NCI-H1092 treated with DMSO at 0.1 percent for 48 hours (cell line): ENCODE measurements around the gene GALNTL6.
"Not testable (repeated sequence)": the region's sequence is repeated elsewhere in the genome, so short reads cannot be mapped to it uniquely, and the experiment has no call there.

Experiments used
- DNase-seq: peaks from one replicate; lab custom pipeline; 2025; lab: John Stamatoyannopoulos, UW

GALNTL6 gene

DNA sequence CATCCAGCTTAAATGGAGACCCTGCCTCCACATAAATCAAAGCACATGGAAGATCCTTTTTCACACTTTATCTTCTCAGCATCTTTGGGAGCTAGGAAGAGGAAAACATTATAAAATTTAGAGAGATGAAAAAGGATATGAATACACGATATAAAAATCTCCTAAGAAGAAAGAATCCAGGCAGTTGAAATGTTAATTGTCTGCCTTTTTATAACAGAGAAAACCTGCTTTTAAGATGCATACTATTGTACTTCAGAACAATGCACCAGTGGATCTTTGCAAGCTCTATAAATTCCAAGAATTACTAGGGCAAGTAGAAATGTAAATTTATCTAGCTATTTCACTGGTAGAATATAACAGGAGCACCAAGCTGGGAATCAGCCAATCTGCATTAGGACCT, 1055.1 kb downstream of the GALNTL6 start:
- no peak for DNase-seq

DNA sequence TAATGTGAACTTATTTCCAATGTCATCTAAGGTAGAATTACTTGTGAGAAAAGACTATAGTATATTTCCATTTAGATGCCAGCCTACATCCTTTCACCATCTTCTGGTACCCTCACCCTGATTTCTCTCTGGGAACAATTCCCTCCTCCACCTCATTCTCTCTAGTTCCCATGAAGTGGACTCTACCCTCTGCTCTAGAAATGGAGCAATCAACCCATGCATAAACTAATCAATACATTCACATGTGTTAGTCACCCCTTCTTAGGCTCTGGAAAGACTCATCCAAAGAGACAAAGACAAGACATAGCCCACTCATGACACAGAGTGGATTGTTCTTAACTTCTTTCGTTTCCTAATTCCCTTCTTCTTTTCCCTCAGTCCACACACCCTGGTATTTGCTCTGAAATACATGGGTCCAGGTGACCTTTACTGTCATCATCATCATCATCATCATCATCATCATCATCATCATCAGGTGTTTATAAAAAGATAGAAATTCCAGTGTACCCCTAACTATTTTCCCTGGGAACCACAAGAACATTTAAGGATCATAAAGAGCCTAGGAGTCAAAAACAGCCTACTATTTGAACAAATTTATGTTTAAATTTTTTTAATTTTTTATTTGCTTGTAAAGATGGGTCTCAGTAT, 1056.5 kb downstream of the GALNTL6 start:
- DNase-seq = no peak

DNA sequence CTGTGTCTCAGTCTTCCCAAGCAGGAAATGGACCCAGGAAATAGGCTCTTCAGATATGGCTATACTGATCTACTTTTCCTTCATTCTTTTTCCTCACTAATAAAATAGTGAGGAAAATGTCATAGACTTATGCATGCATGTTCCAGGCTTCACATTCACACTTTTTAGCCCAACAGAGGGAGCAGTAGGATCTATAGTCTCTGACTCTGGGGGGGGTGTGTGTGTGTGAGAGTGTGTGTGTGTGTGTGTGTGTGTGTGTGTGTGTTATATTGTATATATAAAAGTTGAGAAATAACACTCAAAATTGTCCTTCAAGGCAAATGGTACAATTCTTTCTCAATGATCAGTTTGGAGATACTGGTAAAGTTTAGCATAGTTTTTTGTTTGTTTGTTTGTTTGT, 1058.2 kb downstream of the GALNTL6 start:
- DNase-seq = no peak

- no peak for DNase-seq
Measured at GRCh38 chr4:172874944-172875343, 1061.7 kb downstream of the GALNTL6 start.

GRCh38 chr4:172876394-172876793, 1063.2 kb downstream of the GALNTL6 start:
- no peak for DNase-seq

DNA sequence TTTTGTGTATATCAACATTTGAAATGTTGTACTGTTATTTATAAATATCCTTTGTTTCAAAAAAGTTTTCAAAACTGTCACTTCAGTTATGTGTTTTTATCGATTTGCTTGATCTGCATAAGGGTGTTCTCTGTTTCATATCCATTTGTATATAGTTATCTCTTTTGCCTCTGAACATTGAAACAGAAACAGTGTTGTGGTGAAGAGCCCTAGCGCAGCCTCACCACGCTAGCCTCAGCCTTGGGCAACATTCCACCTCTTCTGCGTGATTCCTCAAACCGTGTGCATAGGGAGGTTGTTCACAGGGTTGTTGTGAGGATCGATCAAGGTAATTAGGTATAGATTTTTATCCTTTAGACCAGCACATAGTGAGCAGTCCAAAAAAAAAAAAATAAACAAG, 1068.4 kb downstream of the GALNTL6 start:
- no peak for DNase-seq

- not testable (repeated sequence) for DNase-seq
Measured at GRCh38 chr4:172887358-172887757, 1074.2 kb downstream of the GALNTL6 start.

- no peak for DNase-seq
Measured at GRCh38 chr4:172887959-172888358, 1074.8 kb downstream of the GALNTL6 start.

- peak; percentile 0 for DNase-seq
Measured at GRCh38 chr4:172892300-172892699, 1079.1 kb downstream of the GALNTL6 start.

GRCh38 chr4:172895699-172896098, 1082.5 kb downstream of the GALNTL6 start:
- DNase-seq = no peak

GRCh38 chr4:172897046-172897445, 1083.8 kb downstream of the GALNTL6 start:
- no peak for DNase-seq

GRCh38 chr4:172898715-172899114, 1085.5 kb downstream of the GALNTL6 start:
- no peak for DNase-seq

- DNase-seq = no peak
Measured at GRCh38 chr4:172899861-172900260, 1086.7 kb downstream of the GALNTL6 start.

GRCh38 chr4:172900900-172901299, 1087.7 kb downstream of the GALNTL6 start:
- DNase-seq = no peak

DNA sequence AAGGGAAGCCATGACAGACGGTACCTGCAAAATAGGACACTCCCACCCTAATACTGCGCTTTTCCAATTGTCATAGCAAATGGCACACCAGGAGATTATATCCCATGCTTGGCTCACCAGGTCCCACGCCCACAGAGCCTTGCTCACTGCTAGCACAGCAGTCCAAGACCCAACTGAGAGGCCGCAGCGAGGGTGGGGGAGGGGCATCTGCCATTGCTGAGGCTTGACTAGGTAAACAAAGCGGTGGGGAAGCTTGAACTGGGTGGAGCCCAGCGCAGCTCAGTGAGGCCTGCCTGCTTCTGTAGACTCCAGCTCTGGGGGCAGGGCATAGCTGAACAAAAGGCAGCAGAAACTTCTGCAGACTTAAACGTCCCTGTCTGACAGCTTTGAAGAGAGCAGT, 1099.3 kb downstream of the GALNTL6 start:
- not testable (repeated sequence) for DNase-seq

- DNase-seq = not testable (repeated sequence)
Measured at GRCh38 chr4:172917403-172917802, 1104.2 kb downstream of the GALNTL6 start.

DNA sequence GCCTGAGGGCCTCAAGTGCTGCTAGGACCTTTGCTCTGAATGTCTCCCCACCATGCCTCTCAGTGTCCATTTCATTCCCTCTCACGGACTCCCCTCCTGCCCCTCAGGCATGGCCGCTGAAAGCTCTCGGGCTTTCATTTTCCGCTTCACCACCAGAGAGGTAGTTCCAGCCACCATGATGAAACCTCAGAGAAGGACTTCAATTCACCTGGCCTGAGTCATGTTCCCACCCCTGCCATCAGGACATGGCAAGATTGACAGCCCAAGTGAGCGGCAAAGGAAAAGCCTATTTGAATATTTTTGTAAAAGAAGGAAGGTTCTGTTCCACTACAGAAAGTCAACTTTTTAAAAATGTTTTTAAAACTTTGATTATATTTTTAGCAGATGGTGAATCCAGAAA, 1106.1 kb downstream of the GALNTL6 start:
- DNase-seq = no peak

DNA sequence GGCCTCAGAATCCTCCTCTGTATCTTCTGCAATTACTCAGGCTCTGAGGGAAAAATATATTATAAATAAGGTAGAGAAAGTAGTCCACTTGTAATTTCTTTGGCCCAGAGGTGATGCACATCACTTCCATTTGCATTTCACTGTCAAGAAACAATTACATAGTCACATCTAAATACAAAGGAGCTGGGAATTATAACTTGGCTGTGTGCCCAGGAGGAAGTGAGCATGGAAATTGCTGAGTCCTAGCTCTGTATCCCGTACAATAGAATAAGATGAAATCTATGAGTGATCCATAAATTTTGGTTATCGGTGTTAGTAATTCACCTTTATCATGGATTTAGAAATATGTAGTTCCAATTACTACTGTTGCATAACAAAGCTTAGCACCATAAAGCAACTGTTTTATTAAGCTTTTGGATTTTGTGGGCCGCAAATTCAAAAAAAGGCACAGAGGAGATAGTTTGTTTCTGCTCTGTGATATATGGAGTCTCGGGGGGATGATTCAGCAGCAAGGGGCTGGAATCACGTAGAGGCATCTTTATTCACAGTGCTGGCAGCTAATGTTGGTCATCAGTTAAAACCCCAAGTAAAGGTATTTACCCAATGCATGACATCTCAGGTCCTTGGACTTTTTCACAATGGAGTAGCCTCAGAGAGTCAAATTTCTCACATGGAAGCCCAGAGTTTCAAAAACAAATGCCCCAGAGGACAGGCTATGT, 1114.1 kb downstream of the GALNTL6 start:
- DNase-seq = no peak

DNA sequence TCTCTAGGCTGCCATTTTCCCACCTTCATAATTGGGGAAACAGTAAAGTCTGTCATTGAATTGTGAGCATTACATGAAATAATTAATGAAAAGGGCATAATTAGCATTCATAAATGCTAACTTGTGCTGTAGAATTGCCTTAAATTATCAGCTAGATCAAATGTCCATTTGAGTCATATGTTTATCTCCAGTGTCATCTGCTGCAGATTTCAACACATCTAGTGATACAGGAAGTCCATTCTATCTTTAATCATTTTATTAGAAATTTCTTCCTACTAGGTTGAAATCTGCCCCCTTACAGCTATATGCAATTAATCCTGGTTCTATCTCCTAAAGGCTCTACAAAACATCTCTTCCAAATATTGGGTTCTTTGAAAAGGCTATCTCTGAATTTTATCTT, 1115.1 kb downstream of the GALNTL6 start:
- no peak for DNase-seq

DNA sequence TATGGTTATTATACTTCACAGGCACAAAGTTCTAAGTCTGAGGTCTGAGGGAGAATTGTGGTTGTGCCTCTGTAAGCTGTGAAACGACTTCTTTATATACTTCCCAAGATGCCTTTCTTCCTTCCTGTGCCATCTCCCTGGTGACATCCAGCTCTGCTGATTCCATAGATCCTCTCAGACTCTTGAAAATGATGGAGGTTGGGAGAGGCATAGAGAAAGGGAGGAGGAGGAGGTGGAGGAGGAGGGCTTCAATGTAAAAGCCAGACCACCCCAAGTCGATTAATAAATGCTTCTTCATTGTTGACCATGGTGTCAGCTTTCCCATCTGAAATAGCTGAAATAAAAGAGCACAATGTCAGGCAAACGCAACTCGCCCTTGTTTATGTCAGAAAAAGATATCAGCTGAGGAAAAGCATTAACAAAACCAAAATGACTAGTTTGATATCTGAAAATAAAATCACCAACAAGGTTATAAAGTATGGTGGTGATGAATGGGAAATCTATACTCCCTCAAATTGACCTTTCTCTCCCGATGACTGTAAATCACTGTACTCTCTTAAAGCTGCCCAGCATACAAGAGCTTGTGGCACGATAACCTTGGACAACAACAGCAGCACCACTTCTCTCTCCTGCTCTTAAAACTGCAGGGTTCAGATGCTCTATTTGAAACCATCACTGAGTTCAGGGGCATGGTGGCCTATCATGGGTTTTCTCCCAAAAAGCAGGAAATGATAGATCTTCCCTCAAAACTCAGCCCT, 1125.0 kb downstream of the GALNTL6 start:
- no peak for DNase-seq

- DNase-seq = no peak
Measured at GRCh38 chr4:172938870-172939269, 1125.7 kb downstream of the GALNTL6 start.

- no peak for DNase-seq
Measured at GRCh38 chr4:172942840-172943239, 1129.6 kb downstream of the GALNTL6 start.

DNA sequence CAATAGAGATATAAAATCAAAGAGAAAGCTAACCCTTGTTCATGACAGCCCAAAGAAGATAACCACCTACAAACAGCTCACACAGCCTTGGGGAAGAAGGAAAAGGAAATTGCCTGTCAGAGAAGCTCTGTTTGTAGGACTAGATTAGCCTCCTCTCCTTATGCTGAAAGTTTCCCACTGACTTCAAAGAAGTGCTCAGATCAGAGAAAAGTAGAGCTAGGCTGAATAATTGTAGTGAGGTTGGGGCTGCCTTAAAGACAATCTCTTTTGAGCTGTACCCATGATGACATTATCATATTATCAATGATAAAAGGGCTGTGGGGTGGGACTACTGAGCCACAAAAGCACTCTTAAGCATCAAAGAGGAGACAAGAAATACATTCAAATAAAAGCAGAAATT, 1132.4 kb downstream of the GALNTL6 start:
- no peak for DNase-seq
